Chondrocyte (in vitro differentiated cells): ENCODE measurements around the gene FBXO34. TPM values are rescaled to one million over a fixed set of nuclear protein-coding genes. Genes with fewer than 3 reads are reported as not detected.
"Not testable (repeated sequence)": the region's sequence is repeated elsewhere in the genome, so short reads cannot be mapped to it uniquely, and the experiment has no call there.

Experiments
- DNase-seq: peaks from one replicate; pipeline ENCODE4 v3.0.0; 2021; ENCODE audit warnings: mixed read lengths, low spot score
- H3K27ac Mint-ChIP-seq: one replicate; pipeline ENCODE4 v1.8.0; 2021; ENCODE audit warnings: mild to moderate bottlenecking, moderate library complexity, mixed read lengths; ENCODE audit not compliant: unreplicated experiment
- H3K27me3 Mint-ChIP-seq: 2 replicates; pipeline ENCODE4 v1.8.0; 2021; ENCODE audit warnings: low read depth, mixed read lengths
- H3K36me3 Mint-ChIP-seq: 2 replicates; pipeline ENCODE4 v1.8.0; 2021; ENCODE audit warnings: low read depth, mixed read lengths
- H3K4me1 Mint-ChIP-seq: 2 replicates; pipeline ENCODE4 v1.8.0; 2021; ENCODE audit warnings: low read depth, mild to moderate bottlenecking, mixed read lengths
- H3K4me3 Mint-ChIP-seq: one replicate; pipeline ENCODE4 v1.8.0; 2021; ENCODE audit warnings: mild to moderate bottlenecking, moderate library complexity, mixed read lengths; ENCODE audit not compliant: unreplicated experiment
- H3K9me3 Mint-ChIP-seq: 2 replicates; pipeline ENCODE4 v1.8.0; 2021; ENCODE audit warnings: low read depth, mixed read lengths
- CTCF ChIP-seq: fragments of 200-600 bp; sonication (generic); IDR thresholded peaks from 2 replicates; pipeline ENCODE4 v1.5.0; 2021; ENCODE audit warnings: antibody characterized with exemption, mild to moderate bottlenecking, moderate library complexity
- total RNA-seq: library from RNA; stranded (reverse); gene quantifications from 3 replicates; pipeline ENCODE4 v1.2.1, GENCODE V29; 2021

FBXO34 gene
- total RNA-seq, 1 donor from 2014 or later = 18.9 TPM

DNA sequence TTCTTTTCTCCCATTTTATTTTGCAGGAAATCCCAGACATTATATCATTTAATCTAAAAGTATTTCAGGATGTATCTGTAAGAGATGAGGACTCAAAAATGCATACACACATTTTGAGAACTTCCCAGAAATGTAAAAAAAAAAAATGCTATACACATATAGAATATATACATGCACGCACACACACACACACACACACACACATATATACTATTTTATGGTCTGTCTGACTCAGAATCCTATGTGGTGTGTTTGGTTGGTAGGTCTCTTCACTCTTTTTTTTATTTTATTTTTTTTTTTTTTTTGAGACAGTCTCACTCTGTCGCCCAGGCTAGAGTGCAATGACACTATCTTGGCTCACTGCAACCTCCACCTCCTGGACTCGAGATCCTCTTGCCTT lies 65.5 kb downstream of the FBXO34 start:
- H3K36me3 Mint-ChIP-seq = no peaks in the 10 kb centered on the region
- DNase-seq = no peak
- no peaks in the 10 kb centered on the region for H3K27me3 Mint-ChIP-seq
- H3K4me1 Mint-ChIP-seq = peaks cover 55% of the 10 kb centered on the region
- H3K27ac Mint-ChIP-seq = no peak overlapping the region
- no peaks in the 10 kb centered on the region for H3K9me3 Mint-ChIP-seq
- H3K4me3 Mint-ChIP-seq = no peak overlapping the region
- TF ChIP-seq CTCF = no peak

DNA sequence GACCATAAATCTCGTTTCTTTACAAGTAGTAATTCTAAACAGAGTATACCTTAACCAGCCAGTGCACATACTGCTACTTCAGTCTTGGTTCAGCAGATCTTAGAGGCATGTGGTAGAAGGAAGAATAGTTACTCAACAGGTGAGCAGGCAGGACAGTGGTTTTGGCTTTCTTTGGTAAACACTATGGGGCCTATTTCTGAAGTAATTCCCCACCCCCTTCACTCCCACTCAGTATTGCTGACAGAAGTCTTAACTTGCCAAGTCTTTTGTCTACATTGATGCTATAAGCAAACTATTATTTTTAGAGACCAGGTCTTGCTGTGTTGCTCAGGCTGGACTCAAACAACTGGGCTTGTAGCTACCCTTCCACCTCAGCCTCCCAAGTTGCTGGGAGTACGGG lies 68.5 kb downstream of the FBXO34 start:
- Mint-ChIP-seq H3K9me3 (no peaks in the 10 kb centered on the region), H3K27me3 (no peaks in the 10 kb centered on the region), H3K4me3 (no peak overlapping the region), H3K36me3 (no peaks in the 10 kb centered on the region), H3K4me1 (peaks cover 33% of the 10 kb centered on the region), H3K27ac (no peak overlapping the region)
- TF ChIP-seq CTCF = no peak
- no peak for DNase-seq

DNA sequence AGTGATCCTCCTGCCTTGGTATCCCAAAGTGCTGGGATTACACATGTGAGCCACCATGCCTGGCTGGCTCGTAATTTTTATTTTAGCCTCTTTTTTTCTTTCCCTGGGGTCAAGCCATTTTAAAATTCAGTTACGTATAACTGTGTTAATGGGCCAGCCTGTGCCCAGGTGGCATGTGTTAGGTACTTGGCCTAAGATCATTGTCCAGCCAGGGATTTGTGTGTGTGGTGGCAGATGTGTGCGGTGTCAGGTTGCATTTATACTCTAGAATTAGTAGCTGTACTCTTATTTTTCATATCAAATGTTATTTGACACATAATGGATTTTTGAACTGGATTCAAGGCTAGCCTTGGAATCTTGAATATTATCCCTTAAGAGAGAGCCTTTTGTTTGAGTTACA lies 69.3 kb downstream of the FBXO34 start:
- no peak for TF ChIP-seq CTCF
- H3K27me3 Mint-ChIP-seq = no peaks in the 10 kb centered on the region
- H3K27ac Mint-ChIP-seq = no peak overlapping the region
- no peak overlapping the region for H3K4me3 Mint-ChIP-seq
- DNase-seq = no peak
- no peaks in the 10 kb centered on the region for H3K36me3 Mint-ChIP-seq
- no peaks in the 10 kb centered on the region for H3K9me3 Mint-ChIP-seq
- peaks cover 27% of the 10 kb centered on the region for H3K4me1 Mint-ChIP-seq

- Mint-ChIP-seq H3K36me3 (no peaks in the 10 kb centered on the region), H3K4me3 (no peak overlapping the region), H3K4me1 (peaks cover 20% of the 10 kb centered on the region), H3K27me3 (no peaks in the 10 kb centered on the region), H3K27ac (no peak overlapping the region), H3K9me3 (no peaks in the 10 kb centered on the region)
- no peak for TF ChIP-seq CTCF
- DNase-seq = no peak
These were observed 70.6 kb downstream of the FBXO34 start for GRCh38 chr14:55341781-55342180.

- not testable (repeated sequence) for H3K36me3 Mint-ChIP-seq, DNase-seq, H3K9me3 Mint-ChIP-seq, H3K27ac Mint-ChIP-seq, H3K4me3 Mint-ChIP-seq, H3K27me3 Mint-ChIP-seq
- peaks cover 22% of the 10 kb centered on the region for H3K4me1 Mint-ChIP-seq
These were observed 73.5 kb downstream of the FBXO34 start for GRCh38 chr14:55344582-55345163.

DNA sequence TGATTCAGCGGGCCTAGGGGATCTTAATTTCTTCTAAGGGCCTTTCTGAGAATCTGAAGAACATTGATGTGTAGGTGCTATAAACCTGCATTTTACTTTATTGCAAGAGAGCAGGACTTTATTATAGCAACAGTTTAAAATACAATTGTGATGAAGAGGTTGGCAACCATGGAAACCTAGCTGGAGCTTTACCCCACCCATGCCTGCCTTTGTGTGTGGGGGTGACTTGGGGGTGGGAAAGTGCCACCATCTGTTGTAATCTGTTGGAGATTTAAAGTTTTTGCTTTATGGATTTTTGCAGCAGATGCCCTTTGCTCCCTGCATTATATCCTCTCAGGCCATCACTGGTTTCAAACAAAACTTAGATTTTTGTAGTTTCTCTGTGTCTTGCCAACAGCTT lies 75.8 kb downstream of the FBXO34 start:
- Mint-ChIP-seq H3K4me3 (no peak overlapping the region), H3K9me3 (no peaks in the 10 kb centered on the region), H3K27me3 (no peaks in the 10 kb centered on the region), H3K36me3 (peaks cover 2% of the 10 kb centered on the region), H3K4me1 (peaks cover 9% of the 10 kb centered on the region), H3K27ac (no peak overlapping the region)
- no peak for TF ChIP-seq CTCF
- DNase-seq = no peak
